Measurements from ENCODE around the gene TTYH2. TPM values are rescaled to one million over a fixed set of nuclear protein-coding genes. Genes with fewer than 3 reads are reported as not detected.

TTYH2 gene
- polyA plus RNA-seq, 1 donor from 2014 or later: 0.58 TPM

GRCh38 chr17:74202938-74203337 lies 10.4 kb upstream of the TTYH2 start:
- H3K4me1 Mint-ChIP-seq: peaks cover 19 to 22% (median 21%) of the 10 kb centered on the region in 3 donors

GRCh38 chr17:74203439-74204240 lies 9.7 kb upstream of the TTYH2 start, which contains the start of gene RPL38:
Gene RPL38, plus strand, starts transcription at chr17:74203678. Its CDS starts 278 bp downstream, at chr17:74203956.
- H3K27ac Mint-ChIP-seq: peak within 1 kb of the TSS; percentile 87 to 97 (median 94)
- H3K4me1 Mint-ChIP-seq: peaks cover 19 to 22% (median 21%) of the 10 kb centered on the region in 3 donors
- no peaks in the 10 kb centered on the region for H3K36me3 Mint-ChIP-seq
- no peaks in the 10 kb centered on the region for H3K9me3 Mint-ChIP-seq
- H3K27me3 Mint-ChIP-seq: peaks cover 23% of the 10 kb centered on the region
- H3K4me3 Mint-ChIP-seq: peak within 1 kb of the TSS; percentile 93 to 98 (median 97)

More at GRCh38 chr17:74202938-74203337, 10.4 kb upstream of the TTYH2 start:
- H3K27me3 Mint-ChIP-seq: peaks cover 23% of the 10 kb centered on the region
- H3K36me3 Mint-ChIP-seq: no peaks in the 10 kb centered on the region
- no peaks in the 10 kb centered on the region for H3K9me3 Mint-ChIP-seq
- peak overlapping the region in 3 of 4 donors; percentile 93 to 98 (median 97) for H3K4me3 Mint-ChIP-seq
- H3K27ac Mint-ChIP-seq: peak overlapping the region in 2 of 3 donors; percentile 87 to 97

GRCh38 chr17:74204474-74204873 lies 8.9 kb upstream of the TTYH2 start:
- Mint-ChIP-seq H3K27me3 (peaks cover 21% of the 10 kb centered on the region), H3K27ac (peak overlapping the region; percentile 87 to 97 (median 90)), H3K36me3 (no peaks in the 10 kb centered on the region), H3K4me3 (peak overlapping the region; percentile 93 to 98 (median 97)), H3K4me1 (peaks cover 21 to 26% (median 23%) of the 10 kb centered on the region in 3 donors), H3K9me3 (no peaks in the 10 kb centered on the region)

GRCh38 chr17:74205274-74205673 lies 8.1 kb upstream of the TTYH2 start:
- Mint-ChIP-seq H3K36me3 (no peaks in the 10 kb centered on the region), H3K9me3 (no peaks in the 10 kb centered on the region), H3K4me3 (peak overlapping the region; percentile 46 to 93 (median 86)), H3K27ac (peak overlapping the region; percentile 85 to 90 (median 87)), H3K4me1 (peaks cover 19 to 27% (median 23%) of the 10 kb centered on the region in 3 donors), H3K27me3 (peaks cover 15% of the 10 kb centered on the region)

GRCh38 chr17:74206332-74206818 lies 7.0 kb upstream of the TTYH2 start:
- no peaks in the 10 kb centered on the region for H3K36me3 Mint-ChIP-seq
- H3K4me3 Mint-ChIP-seq: peak overlapping the region in 3 of 4 donors; percentile 23 to 80 (median 50)
- H3K9me3 Mint-ChIP-seq: no peaks in the 10 kb centered on the region
- H3K4me1 Mint-ChIP-seq: peaks cover 24 to 31% (median 27%) of the 10 kb centered on the region in 3 donors
- peaks cover 8% of the 10 kb centered on the region for H3K27me3 Mint-ChIP-seq
- H3K27ac Mint-ChIP-seq: peak overlapping the region in 2 of 3 donors; percentile 38 to 46

- Mint-ChIP-seq H3K4me1 (peaks cover 27 to 36% (median 30%) of the 10 kb centered on the region in 3 donors), H3K36me3 (no peaks in the 10 kb centered on the region), H3K9me3 (no peaks in the 10 kb centered on the region), H3K4me3 (peak overlapping the region in 2 of 4 donors; percentile 7 to 28), H3K27ac (peak overlapping the region; percentile 7 to 86 (median 63)), H3K27me3 (no peaks in the 10 kb centered on the region)
Observed at GRCh38 chr17:74210191-74211140, 2.9 kb upstream of the TTYH2 start.

- Mint-ChIP-seq H3K9me3 (no peaks in the 10 kb centered on the region), H3K27me3 (no peaks in the 10 kb centered on the region), H3K4me3 (peak overlapping the region in 2 of 4 donors; percentile 86 to 93), H3K4me1 (peaks cover 24 to 39% (median 30%) of the 10 kb centered on the region in 3 donors), H3K27ac (peak overlapping the region in 2 of 3 donors; percentile 89 to 96), H3K36me3 (no peaks in the 10 kb centered on the region)
Observed at GRCh38 chr17:74211141-74211911, 2.0 kb upstream of the TTYH2 start.

GRCh38 chr17:74211912-74212208 lies 1.5 kb upstream of the TTYH2 start:
- Mint-ChIP-seq H3K4me1 (peaks cover 22 to 37% (median 28%) of the 10 kb centered on the region in 3 donors), H3K4me3 (peak overlapping the region in 3 of 4 donors; percentile 82 to 93 (median 86)), H3K36me3 (no peaks in the 10 kb centered on the region), H3K27ac (peak overlapping the region in 2 of 3 donors; percentile 89 to 96), H3K27me3 (no peaks in the 10 kb centered on the region), H3K9me3 (no peaks in the 10 kb centered on the region)

GRCh38 chr17:74212209-74212912 lies 1.0 kb upstream of the TTYH2 start:
- peaks cover 22 to 33% (median 28%) of the 10 kb centered on the region in 3 donors for H3K4me1 Mint-ChIP-seq
- H3K27me3 Mint-ChIP-seq: no peaks in the 10 kb centered on the region
- peak overlapping the region; percentile 82 to 94 (median 90) for H3K4me3 Mint-ChIP-seq
- H3K27ac Mint-ChIP-seq: peak overlapping the region; percentile 43 to 96 (median 89)
- no peaks in the 10 kb centered on the region for H3K9me3 Mint-ChIP-seq
- H3K36me3 Mint-ChIP-seq: no peaks in the 10 kb centered on the region

- Mint-ChIP-seq H3K4me3 (peak overlapping the region; percentile 82 to 94 (median 90)), H3K27ac (peak overlapping the region in 2 of 3 donors; percentile 51 to 90), H3K27me3 (no peaks in the 10 kb centered on the region), H3K36me3 (no peaks in the 10 kb centered on the region), H3K9me3 (no peaks in the 10 kb centered on the region), H3K4me1 (peaks cover 22 to 32% (median 27%) of the 10 kb centered on the region in 3 donors)
Observed at GRCh38 chr17:74213861-74214391, 555 bp downstream of the TTYH2 start.

- Mint-ChIP-seq H3K27ac (peak overlapping the region in 2 of 3 donors; percentile 9 to 51), H3K36me3 (no peaks in the 10 kb centered on the region), H3K4me1 (peaks cover 21 to 30% (median 26%) of the 10 kb centered on the region in 3 donors), H3K4me3 (peak overlapping the region; percentile 72 to 94 (median 88)), H3K27me3 (no peaks in the 10 kb centered on the region), H3K9me3 (no peaks in the 10 kb centered on the region)
Observed at GRCh38 chr17:74214484-74215341, 1.3 kb downstream of the TTYH2 start.

- Mint-ChIP-seq H3K4me1 (peaks cover 19 to 27% (median 24%) of the 10 kb centered on the region in 3 donors), H3K4me3 (peak overlapping the region in 2 of 4 donors; percentile 53 to 77), H3K27me3 (no peaks in the 10 kb centered on the region), H3K36me3 (no peaks in the 10 kb centered on the region), H3K9me3 (no peaks in the 10 kb centered on the region), H3K27ac (peak overlapping the region in 1 of 3 donors; percentile 56)
Observed at GRCh38 chr17:74215342-74215727, 2.0 kb downstream of the TTYH2 start.
